IMR-90 (cell line): Measurements from ENCODE around the gene ZDHHC14. TPM values are rescaled to one million over a fixed set of nuclear protein-coding genes. Genes with fewer than 3 reads are reported as not detected.

Source experiments
- ATAC-seq: fragments of 200-7000 bp; cut with Tn5 transposase; 2 replicates; pipeline ENCODE4 v1.9.1; 2020; ENCODE audit warnings: low read depth, mild to moderate bottlenecking, moderate library complexity
- BruUV-seq: library from RNA; stranded (reverse); fragments of 400-500 nt; replicated peaks from 2 replicates; lab custom pipeline; 2021; lab: Mats Ljungman, UMichigan
- CTCF ChIA-PET: fragments of 300-600 bp; formaldehyde crosslinking; extraction: SDS; loops from one replicate; lab custom pipeline; 2021; ENCODE audit warnings: antibody characterized with exemption; lab: Yijun Ruan, JAX
- POLR2A ChIA-PET: fragments of 300-600 bp; sonication (Branson Sonifier 250); formaldehyde crosslinking; loops from one replicate; lab custom pipeline; 2022; ENCODE audit warnings: antibody characterized with exemption; ENCODE audit not compliant: unreplicated experiment; lab: Charles Lee
- DNase-seq: peaks from one replicate; pipeline ENCODE4 v3.0.0; 2013
- H2AFZ ChIP-seq: replicated peaks from 2 replicates; pipeline ENCODE3; 2013; ENCODE audit warnings: low read length, mild to moderate bottlenecking; ENCODE audit not compliant: poor library complexity
- H2AK5ac ChIP-seq: 2 replicates; pipeline ENCODE4 v1.6.1; 2013; ENCODE audit warnings: low read depth, low read length, inconsistent platforms
- H2AK9ac ChIP-seq: replicated peaks from 2 replicates; pipeline ENCODE3; 2013; ENCODE audit warnings: mild to moderate bottlenecking, low read depth, low read length, moderate library complexity; ENCODE audit not compliant: poor library complexity
- H2BK120ac ChIP-seq: 2 replicates; pipeline ENCODE4 v1.6.1; 2013; ENCODE audit warnings: low read depth, low read length, inconsistent platforms
- H2BK15ac ChIP-seq: 3 replicates; pipeline ENCODE4 v1.6.1; 2013; ENCODE audit warnings: low read depth, low read length, inconsistent platforms
- H2BK20ac ChIP-seq: 2 replicates; pipeline ENCODE4 v1.6.1; 2013; ENCODE audit warnings: low read depth, mild to moderate bottlenecking, inconsistent platforms, low read length, moderate library complexity
- H2BK5ac ChIP-seq: 2 replicates; pipeline ENCODE4 v1.6.1; 2013; ENCODE audit warnings: mild to moderate bottlenecking, low read depth, low read length, inconsistent platforms; ENCODE audit not compliant: poor library complexity, severe bottlenecking
- H3K14ac ChIP-seq: replicated peaks from 2 replicates; pipeline ENCODE4 v1.6.1; 2013; ENCODE audit warnings: low read depth, low read length, inconsistent platforms
- H3K18ac ChIP-seq: 2 replicates; pipeline ENCODE4 v1.6.1; 2013; ENCODE audit warnings: low read depth, low read length, control low read depth
- H3K23ac ChIP-seq: 2 replicates; pipeline ENCODE4 v1.6.1; 2013; ENCODE audit warnings: low read depth, low read length, inconsistent platforms
- H3K27ac ChIP-seq: 2 replicates; pipeline ENCODE4 v1.5.1; 2013; ENCODE audit warnings: mild to moderate bottlenecking, control low read depth, low read length; ENCODE audit not compliant: insufficient read depth
- H3K27me3 ChIP-seq: 2 replicates; pipeline ENCODE4 v1.6.1; 2013; ENCODE audit warnings: low read length; ENCODE audit not compliant: control insufficient read depth, insufficient read depth
- H3K36me3 ChIP-seq: 2 replicates; pipeline ENCODE4 v1.6.1; 2013; ENCODE audit warnings: low read length, mixed read lengths; ENCODE audit not compliant: control insufficient read depth, insufficient read depth
- H3K4ac ChIP-seq: 2 replicates; pipeline ENCODE4 v1.6.1; 2013; ENCODE audit warnings: low read depth, low read length, inconsistent platforms
- H3K4me1 ChIP-seq: 2 replicates; pipeline ENCODE4 v1.6.1; 2013; ENCODE audit warnings: low read length, mixed read lengths; ENCODE audit not compliant: control insufficient read depth, insufficient read depth
- H3K4me2 ChIP-seq: 2 replicates; pipeline ENCODE4 v1.6.1; 2013; ENCODE audit warnings: low read depth, mild to moderate bottlenecking, control low read depth, low read length, moderate library complexity
- H3K4me3 ChIP-seq: 2 replicates; pipeline ENCODE4 v1.5.1; 2013; ENCODE audit warnings: low read depth, mild to moderate bottlenecking, control low read depth, low read length, moderate library complexity; ENCODE audit not compliant: insufficient read depth
- H3K56ac ChIP-seq: 2 replicates; pipeline ENCODE4 v1.6.1; 2013; ENCODE audit warnings: low read length, inconsistent platforms; ENCODE audit not compliant: insufficient read depth; ENCODE audit errors: extremely low read depth
- H3K79me1 ChIP-seq, 2 experiments: 2 replicates each; pipeline ENCODE4 v1.6.1; 2013; ENCODE audit warnings: low read length in 2 of 2, inconsistent platforms in 1 of 2, low read depth in 1 of 2
- H3K9ac ChIP-seq: 2 replicates; pipeline ENCODE4 v1.6.1; 2013; ENCODE audit warnings: low read depth, low read length, control low read depth
- H3K9me1 ChIP-seq: 2 replicates; pipeline ENCODE4 v1.6.1; 2013; ENCODE audit warnings: low read length, inconsistent platforms; ENCODE audit not compliant: insufficient read depth
- H3K9me3 ChIP-seq: 2 replicates; pipeline ENCODE4 v1.6.1; 2013; ENCODE audit warnings: low read length; ENCODE audit not compliant: control insufficient read depth, insufficient read depth
- H4K20me1 ChIP-seq: 2 replicates; pipeline ENCODE4 v1.6.1; 2013; ENCODE audit warnings: low read length, inconsistent platforms; ENCODE audit not compliant: insufficient read depth
- H4K5ac ChIP-seq: 2 replicates; pipeline ENCODE4 v1.6.1; 2013; ENCODE audit warnings: mild to moderate bottlenecking, low read depth, low read length, control low read depth
- H4K8ac ChIP-seq, 2 experiments: 2 replicates each; pipeline ENCODE4 v1.6.1; 2013; ENCODE audit warnings: low read depth in 2 of 2, low read length in 2 of 2, control low read depth in 1 of 2, inconsistent platforms in 1 of 2
- H4K91ac ChIP-seq: 2 replicates; pipeline ENCODE4 v1.6.1; 2013; ENCODE audit warnings: low read depth, low read length, inconsistent platforms; ENCODE audit not compliant: insufficient read depth
- BHLHE40 ChIP-seq: fragments of 150-350 bp; IDR thresholded peaks from 2 replicates; pipeline ENCODE4 v1.6.1; 2016; ENCODE audit warnings: mild to moderate bottlenecking, low read depth, low read length
- CEBPB ChIP-seq: IDR thresholded peaks from 2 replicates; pipeline ENCODE4 v1.6.1; 2012; ENCODE audit warnings: low read depth, low read length, improper control_type of control experiment
- MAFK ChIP-seq: IDR thresholded peaks from 2 replicates; pipeline ENCODE4 v1.6.1; 2012; ENCODE audit warnings: low read depth, low read length, improper control_type of control experiment
- MAZ ChIP-seq: IDR thresholded peaks from 2 replicates; pipeline ENCODE4 v1.6.1; 2012; ENCODE audit warnings: low read depth, mild to moderate bottlenecking, low read length, improper control_type of control experiment, moderate library complexity, borderline replicate concordance
- NFE2L2 ChIP-seq: fragments of 150-350 bp; IDR thresholded peaks from 2 replicates; pipeline ENCODE4 v1.6.1; 2016; ENCODE audit warnings: low read depth, mild to moderate bottlenecking, low read length
- WGBS, 2 experiments: methylation state at CpG; one replicate each; pipeline versions ENCODE4 v1.1.5 to v1.1.7; 2013; ENCODE audit warnings: missing lambda C conversion rate in 2 of 2; ENCODE audit not compliant: insufficient read length in 1 of 2; ENCODE audit errors: extremely low coverage in 2 of 2; 5-methylcytosine and 5-hydroxymethylcytosine counted together
- dilution Hi-C: fragments of 300-500 bp; cut with HindIII; formaldehyde crosslinking; loops from one replicate; pipeline ENCODE4 v1.14.3; 2018; ENCODE audit warnings: low sequenced_read_pairs; ENCODE audit not compliant: unreplicated experiment
- in situ Hi-C: fragments of 300-500 bp; cut with MboI; formaldehyde crosslinking; loops from 3 replicates; pipeline ENCODE4 v1.14.3; 2019; ENCODE audit warnings: low sequenced_read_pairs, inconsistent platforms, mixed read lengths
- intact Hi-C: fragments of 100-400 bp; cut with micrococcal nuclease; formaldehyde crosslinking; loops from 2 replicates; pipeline ENCODE4 v1.10.0; 2022
- polyA plus RNA-seq, 3 experiments: library from polyadenylated mRNA; depleted of rRNA; stranded (reverse); fragments of >200 nt; gene quantifications; 2 replicates each; pipeline ENCODE4 v1.2.3, GENCODE V29; 2012; ENCODE audit warnings: low replicate concordance in 1 of 3
- total RNA-seq: library from RNA; depleted of rRNA; stranded (reverse); fragments of >200 nt; gene quantifications from 2 replicates; pipeline ENCODE4 v1.2.3, GENCODE V29; 2012
- TF ChIP-seq, protein P1 (sequence below): fragments of 150-350 bp; IDR thresholded peaks from 2 replicates; pipeline ENCODE4 v1.6.1; 2017; ENCODE audit warnings: mild to moderate bottlenecking, antibody characterized with exemption, low read length, low read depth

Gene ZDHHC14
- total and polyA plus RNA-seq, 2 of the 4 experiments (the other 2 are of a cell fraction): 0.90 to 2.0 TPM

GRCh38 chr6:157550114-157550989, 169.4 kb downstream of the ZDHHC14 start:
- no peak overlapping the region for H2AK9ac ChIP-seq
- intact Hi-C loops (no loop called here), in situ Hi-C loops (no loop called here), dilution Hi-C loops (no loop called here)
- TF ChIP-seq MAZ (no peak), CEBPB (no peak), NFE2L2 (no peak), MAFK (no peak), BHLHE40 (no peak)
- TF ChIP-seq, protein P1, sequence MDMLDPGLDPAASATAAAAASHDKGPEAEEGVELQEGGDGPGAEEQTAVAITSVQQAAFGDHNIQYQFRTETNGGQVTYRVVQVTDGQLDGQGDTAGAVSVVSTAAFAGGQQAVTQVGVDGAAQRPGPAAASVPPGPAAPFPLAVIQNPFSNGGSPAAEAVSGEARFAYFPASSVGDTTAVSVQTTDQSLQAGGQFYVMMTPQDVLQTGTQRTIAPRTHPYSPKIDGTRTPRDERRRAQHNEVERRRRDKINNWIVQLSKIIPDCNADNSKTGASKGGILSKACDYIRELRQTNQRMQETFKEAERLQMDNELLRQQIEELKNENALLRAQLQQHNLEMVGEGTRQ: no peak
- peak overlapping the region; percentile 21; the same call in 1 of the 3 replicates for H2BK15ac ChIP-seq
- no peak overlapping the region for H3K4me3 ChIP-seq
- CTCF ChIA-PET: no interaction called here
- no peak overlapping the region for H3K23ac ChIP-seq
- H2BK120ac ChIP-seq: no peak overlapping the region
- H3K27me3 ChIP-seq: no peaks in the 10 kb centered on the region; the same call in 1 of the 2 replicates
- ATAC-seq (no peak), DNase-seq (no peak)
- no peak overlapping the region for H3K27ac ChIP-seq
- 83% methylated on average over 3 of the region's 12 CpGs; no CpG with 5 or more reads in 1 of the 2 experiments for WGBS, 2 experiments
- no TSS peak for BruUV-seq
- no peaks in the 10 kb centered on the region for H3K4me1 ChIP-seq
- H4K20me1 ChIP-seq: no peaks in the 10 kb centered on the region
- H3K9me1 ChIP-seq: no peaks in the 10 kb centered on the region
- POLR2A ChIA-PET: no interaction called here
- H3K4me2 ChIP-seq: no peak overlapping the region
- H2BK5ac ChIP-seq: no peak overlapping the region
- H3K79me1 ChIP-seq: no peaks in the 10 kb centered on the region
- no peak overlapping the region for H3K14ac ChIP-seq
- H3K18ac ChIP-seq: no peak overlapping the region
- no peak overlapping the region for H3K56ac ChIP-seq
- no peak overlapping the region for H4K8ac ChIP-seq
- no peak overlapping the region for H3K4ac ChIP-seq
- no peak overlapping the region for H4K5ac ChIP-seq
- no peak overlapping the region for H4K91ac ChIP-seq
- H3K36me3 ChIP-seq: no peaks in the 10 kb centered on the region
- H2AK5ac ChIP-seq: no peak overlapping the region
- no peak overlapping the region for H2BK20ac ChIP-seq
- H3K9ac ChIP-seq: no peak overlapping the region
- no peaks in the 10 kb centered on the region for H3K9me3 ChIP-seq
- no peak overlapping the region for H2AFZ ChIP-seq
